ENCODE data around the gene EEFSEC. TPM values are rescaled to one million over a fixed set of nuclear protein-coding genes. Genes with fewer than 3 reads are reported as not detected.

The EEFSEC gene
- total RNA-seq, 1 donor from 2014 or later, result 15.3 TPM

- DNase-seq, result no peak
- H3K27me3 ChIP-seq, result no peaks in the 10 kb centered on the region
Measured at GRCh38 chr3:128409624-128410581, 256.6 kb downstream of the EEFSEC start.

GRCh38 chr3:128410669-128411573 lies 257.6 kb downstream of the EEFSEC start:
- intact Hi-C loops (cut with DNase I), result no loop called here
- no peak for ATAC-seq
- DNase-seq, result no peak

More at GRCh38 chr3:128409624-128410581, 256.6 kb downstream of the EEFSEC start:
- Histone ChIP-seq H3K27ac (no peak overlapping the region), H3K9me3 (no peaks in the 10 kb centered on the region), H3K4me3 (no peak overlapping the region), H3K36me3 (no peaks in the 10 kb centered on the region), H3K4me1 (no peaks in the 10 kb centered on the region)
- TF ChIP-seq CTCF (IDR thresholded peaks at IDR 0.05), result no peak
- no peak for ATAC-seq
- intact Hi-C loops (cut with DNase I), result no loop called here

GRCh38 chr3:128411574-128412064 lies 258.3 kb downstream of the EEFSEC start:
- DNase-seq (no peak), ATAC-seq (no peak)
- no peak for TF ChIP-seq CTCF (IDR thresholded peaks at IDR 0.05)
- no peaks in the 10 kb centered on the region for H3K9me3 ChIP-seq
- H3K4me3 ChIP-seq, result no peak overlapping the region
- intact Hi-C loops (cut with DNase I), result no loop called here
- H3K27me3 ChIP-seq, result no peaks in the 10 kb centered on the region
- no peaks in the 10 kb centered on the region for H3K4me1 ChIP-seq
- no peaks in the 10 kb centered on the region for H3K36me3 ChIP-seq
- H3K27ac ChIP-seq, result no peak overlapping the region

More at GRCh38 chr3:128410669-128411573, 257.6 kb downstream of the EEFSEC start:
- H3K27ac ChIP-seq, result no peak overlapping the region
- H3K9me3 ChIP-seq, result no peaks in the 10 kb centered on the region
- no peaks in the 10 kb centered on the region for H3K27me3 ChIP-seq
- H3K4me3 ChIP-seq, result no peak overlapping the region
- H3K36me3 ChIP-seq, result no peaks in the 10 kb centered on the region
- H3K4me1 ChIP-seq, result no peaks in the 10 kb centered on the region
- TF ChIP-seq CTCF (IDR thresholded peaks at IDR 0.05), result no peak

GRCh38 chr3:128412180-128413002 lies 259.1 kb downstream of the EEFSEC start:
- ATAC-seq (no peak), DNase-seq (no peak)
- no peak for TF ChIP-seq CTCF (IDR thresholded peaks at IDR 0.05)
- H3K9me3 ChIP-seq, result no peaks in the 10 kb centered on the region
- no peak overlapping the region for H3K27ac ChIP-seq
- H3K4me3 ChIP-seq, result no peak overlapping the region
- intact Hi-C loops (cut with DNase I), result no loop called here
- no peaks in the 10 kb centered on the region for H3K27me3 ChIP-seq
- no peaks in the 10 kb centered on the region for H3K4me1 ChIP-seq
- no peaks in the 10 kb centered on the region for H3K36me3 ChIP-seq

GRCh38 chr3:128413003-128413370 lies 259.7 kb downstream of the EEFSEC start:
- no peaks in the 10 kb centered on the region for H3K27me3 ChIP-seq
- H3K9me3 ChIP-seq, result no peaks in the 10 kb centered on the region
- intact Hi-C loops (cut with DNase I), result no loop called here
- DNase-seq (no peak), ATAC-seq (no peak)
- TF ChIP-seq CTCF (IDR thresholded peaks at IDR 0.05), result no peak
- no peak overlapping the region for H3K27ac ChIP-seq
- H3K4me3 ChIP-seq, result no peak overlapping the region
- H3K36me3 ChIP-seq, result no peaks in the 10 kb centered on the region
- no peaks in the 10 kb centered on the region for H3K4me1 ChIP-seq

All from upper lobe of right lung (tissue), 1 donor.